Right forelimb (tissue), 1 donor: Measurements from ENCODE around the gene ZFHX3.

Source experiments
- DNase-seq: peaks from one replicate; pipeline ENCODE4 v3.0.0-alpha.2; 2018

The ZFHX3 gene

DNA sequence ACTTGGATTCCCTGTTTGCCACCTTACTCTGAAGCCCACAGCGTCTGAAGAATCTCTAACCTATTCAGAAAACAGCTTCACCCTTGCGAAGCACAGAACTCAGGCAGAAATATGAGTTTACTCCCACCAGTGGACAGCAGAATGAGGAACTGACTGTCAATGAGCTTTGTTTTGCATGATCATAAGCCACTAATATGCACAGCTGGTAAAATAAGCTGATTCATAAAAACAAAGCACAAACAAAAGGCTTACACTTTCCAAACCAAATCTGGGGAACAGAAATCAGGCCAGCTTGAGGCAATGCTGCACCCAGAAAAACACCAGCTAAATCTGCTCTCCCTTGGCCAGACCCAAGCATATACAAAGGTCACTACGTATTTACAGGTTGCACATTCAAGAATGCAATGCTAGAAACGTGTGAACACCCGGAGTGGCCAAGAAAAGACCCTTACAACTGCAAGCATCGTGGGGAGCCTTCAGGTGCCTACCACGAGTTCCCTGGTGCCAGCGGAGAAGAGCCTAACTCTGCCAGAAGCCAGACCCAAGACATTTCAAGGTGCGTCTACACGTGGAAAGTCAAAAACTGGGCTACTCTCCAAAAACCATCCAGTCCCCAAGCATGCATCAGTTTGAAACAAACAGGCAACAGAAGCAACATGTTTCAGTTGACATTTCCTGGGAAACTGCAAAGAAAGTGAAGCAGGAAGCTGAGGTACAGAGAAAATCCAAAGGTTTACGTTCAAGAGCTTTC is 207.1 kb downstream of the ZFHX3 start:
- no peak for DNase-seq

DNA sequence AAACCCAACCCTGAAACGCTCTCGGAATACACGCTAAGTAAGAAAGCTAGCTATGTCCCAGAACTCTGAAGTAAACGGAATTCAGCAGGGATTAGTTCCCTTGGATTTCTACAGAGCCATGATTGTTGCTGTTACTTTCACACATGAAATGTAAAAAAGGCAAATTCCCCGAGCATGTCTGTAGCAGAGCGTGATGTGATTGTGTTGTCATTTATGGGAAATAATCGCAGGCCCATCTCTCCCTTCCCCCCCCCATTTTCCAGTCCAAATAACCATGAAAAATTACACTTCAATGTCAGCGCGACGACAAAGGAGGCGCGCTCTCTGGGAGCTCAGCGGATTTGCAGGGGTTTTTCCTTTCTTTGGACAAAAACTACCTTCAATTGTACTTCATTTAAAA is 209.0 kb downstream of the ZFHX3 start:
- DNase-seq: no peak

DNA sequence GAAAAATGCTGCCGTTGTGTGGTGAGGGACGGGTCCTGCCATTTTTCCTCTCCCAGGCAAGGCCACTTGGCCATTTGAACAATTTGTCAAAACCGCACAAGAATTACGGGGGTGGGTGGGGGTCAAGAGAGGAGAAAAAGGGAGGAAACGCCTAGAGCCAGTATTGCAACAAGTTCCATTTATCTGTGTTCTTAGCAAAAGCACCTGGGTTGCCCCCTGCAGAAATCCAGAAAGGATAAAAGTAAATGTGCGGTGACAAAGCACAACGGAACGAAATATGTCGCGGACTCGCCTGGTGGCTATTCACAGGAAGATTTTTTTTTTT is 209.4 kb downstream of the ZFHX3 start:
- DNase-seq: no peak

GRCh38 chr16:72837846-72838585 is 209.9 kb downstream of the ZFHX3 start:
- no peak for DNase-seq

GRCh38 chr16:72836985-72837384 is 210.9 kb downstream of the ZFHX3 start:
- no peak for DNase-seq

- no peak for DNase-seq
Observed at GRCh38 chr16:72836181-72836580, 211.7 kb downstream of the ZFHX3 start.

DNA sequence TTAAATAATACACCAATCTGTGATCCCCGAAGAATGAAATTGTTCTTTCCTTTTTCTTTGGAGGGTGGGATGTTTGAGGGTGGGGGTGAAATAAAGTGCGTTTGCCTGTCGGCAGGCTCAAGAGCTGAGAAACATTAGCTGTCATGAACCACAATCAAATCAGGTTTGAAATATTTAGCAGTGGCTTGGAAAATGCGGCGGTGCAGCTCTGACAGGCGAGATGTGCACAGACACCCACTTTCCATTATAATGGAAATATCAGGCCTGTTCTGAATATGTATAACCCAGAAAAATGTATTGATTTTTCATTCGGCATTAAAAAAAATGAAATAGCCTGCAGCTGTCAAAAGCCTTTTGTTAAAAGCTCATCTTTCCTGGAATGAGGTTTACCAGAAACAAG is 212.8 kb downstream of the ZFHX3 start:
- no peak for DNase-seq

DNA sequence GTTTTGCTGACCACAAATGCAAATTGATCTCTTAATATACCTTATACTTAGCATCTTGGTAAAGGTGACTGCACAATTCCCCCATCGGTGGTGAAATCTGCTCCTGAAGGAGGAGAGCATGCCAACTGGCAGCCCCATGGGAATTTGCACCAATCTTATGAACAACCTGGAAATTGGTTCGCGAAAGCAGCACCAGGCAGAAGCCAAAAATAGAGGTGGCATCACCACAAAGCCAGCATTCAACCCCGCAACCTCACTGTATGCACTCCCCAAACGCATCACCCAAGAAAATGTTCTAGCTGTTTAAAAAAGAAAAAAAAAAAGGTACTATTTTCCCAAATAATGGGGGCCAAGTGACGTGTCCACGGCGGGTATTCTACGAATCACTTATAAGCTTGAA is 213.4 kb downstream of the ZFHX3 start:
- no peak for DNase-seq

DNA sequence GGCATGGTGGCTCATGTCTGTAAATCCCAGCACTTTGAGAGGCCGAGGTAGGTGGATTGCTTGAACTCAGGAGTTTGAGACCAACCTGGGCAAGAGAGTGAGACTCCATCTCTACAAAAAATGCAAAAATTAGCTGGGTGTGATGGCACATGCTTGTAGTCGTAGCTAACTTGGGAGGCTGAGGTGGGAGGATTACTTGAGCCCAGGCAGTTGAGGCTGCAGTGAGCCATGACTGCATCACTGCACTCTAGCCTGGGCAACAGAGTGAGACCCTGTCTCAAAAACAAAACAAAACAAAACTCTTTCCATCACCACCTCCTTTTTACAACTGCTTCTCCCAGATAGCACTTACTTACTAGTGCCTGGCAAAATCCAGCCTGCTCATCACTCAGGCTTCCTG is 214.0 kb downstream of the ZFHX3 start:
- no peak for DNase-seq

DNA sequence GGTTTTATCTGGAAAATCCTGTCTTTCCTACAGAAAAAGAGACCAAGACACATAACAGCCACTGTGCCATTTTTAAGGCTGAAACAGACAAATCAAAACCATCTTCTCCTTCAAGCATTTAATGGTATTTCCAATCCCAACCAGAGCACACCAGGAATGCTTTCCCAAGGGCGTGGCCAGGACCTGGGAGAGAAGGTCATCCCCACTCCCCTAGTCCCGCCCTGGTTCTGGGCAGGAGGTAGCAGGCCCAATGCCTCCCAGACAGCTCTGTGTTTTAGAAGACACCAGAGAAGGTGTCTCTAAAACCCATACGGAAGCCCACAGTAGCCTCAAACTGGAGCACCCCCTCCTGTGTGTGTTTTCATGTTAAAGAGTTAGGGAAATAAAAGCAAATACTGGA is 214.4 kb downstream of the ZFHX3 start:
- no peak for DNase-seq

DNA sequence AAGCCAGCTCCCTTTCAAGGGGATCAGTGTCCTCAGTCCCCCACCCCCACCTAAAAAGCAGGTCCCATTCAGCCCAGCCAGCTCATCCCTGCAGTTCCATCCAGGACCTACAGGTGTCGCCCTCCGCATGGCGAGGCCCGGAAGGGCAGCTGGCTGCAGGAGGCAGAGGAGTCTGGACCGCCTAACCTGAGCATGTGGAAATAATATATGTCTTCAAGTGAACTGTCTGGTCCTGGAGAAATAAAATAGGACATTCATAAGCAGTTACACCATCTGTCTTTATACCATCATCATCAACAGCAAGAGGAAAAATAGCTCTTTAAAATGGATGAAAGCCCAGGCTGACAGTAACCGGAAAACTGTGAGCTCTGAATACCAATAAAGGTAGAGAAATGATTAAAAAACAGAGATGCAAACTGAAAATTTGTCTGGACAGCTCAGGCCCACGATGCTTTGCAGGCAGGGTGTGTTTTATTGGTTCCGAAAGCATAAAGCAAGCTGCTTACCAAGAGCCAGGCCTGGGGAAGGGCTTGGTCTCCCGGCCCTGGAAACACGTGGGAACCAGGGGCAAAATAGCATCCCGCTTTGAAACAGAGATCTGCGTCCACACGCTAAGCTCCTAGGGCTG is 215.2 kb downstream of the ZFHX3 start:
- DNase-seq: peak; percentile 90

GRCh38 chr16:72829846-72830775 is 217.8 kb downstream of the ZFHX3 start:
- no peak for DNase-seq

- no peak for DNase-seq
Observed at GRCh38 chr16:72827866-72828265, 220.1 kb downstream of the ZFHX3 start.

DNA sequence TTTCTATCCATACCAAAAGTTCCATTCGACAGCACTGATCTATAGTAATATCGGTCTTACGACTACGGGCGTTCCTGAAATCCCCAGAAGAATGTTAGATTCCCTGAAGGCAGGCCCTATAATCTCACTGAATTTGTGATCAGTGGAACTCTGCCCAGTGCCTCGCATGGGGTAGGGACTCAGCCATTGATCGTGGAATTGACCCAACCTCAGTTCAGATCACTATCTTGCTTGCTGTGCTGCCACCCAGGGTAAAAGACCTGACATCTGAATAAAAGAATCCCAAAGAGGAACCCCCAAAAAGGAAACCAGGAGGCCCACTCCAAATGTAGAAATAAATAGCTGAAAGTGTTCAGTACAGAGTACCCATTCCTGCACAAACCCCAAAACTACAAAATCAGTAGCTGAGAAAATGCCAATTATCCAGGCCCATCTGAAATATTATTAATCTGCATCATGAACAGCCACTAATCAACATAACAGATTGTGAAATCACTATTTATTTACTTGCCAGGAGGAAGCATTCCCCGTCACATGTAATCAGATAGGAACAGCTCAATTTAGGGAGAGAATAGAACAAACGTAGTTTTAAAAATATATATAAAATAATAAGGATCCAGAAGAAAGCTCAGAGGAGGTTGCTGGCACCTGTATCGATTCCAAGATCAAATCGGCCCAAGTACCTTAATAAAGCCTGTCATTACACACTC is 221.9 kb downstream of the ZFHX3 start:
- no peak for DNase-seq

DNA sequence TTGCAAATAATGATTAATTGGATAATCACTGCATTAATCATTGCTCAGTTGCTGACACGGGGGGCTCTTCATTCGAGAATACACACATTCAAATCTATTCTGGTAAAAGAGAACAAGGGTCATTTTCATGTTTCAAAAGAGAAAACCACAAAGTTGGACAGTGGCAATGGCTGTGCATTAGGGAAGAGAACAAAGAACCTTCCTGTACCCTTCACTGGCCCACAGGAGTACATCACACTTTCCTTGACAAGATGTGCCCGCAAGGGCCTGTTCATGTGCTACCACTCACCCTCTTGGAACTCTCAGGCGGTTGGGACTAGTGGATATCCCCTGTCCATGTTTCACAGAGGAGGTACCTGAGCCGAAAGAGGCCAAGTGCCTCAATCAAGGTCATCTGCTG is 223.2 kb downstream of the ZFHX3 start:
- no peak for DNase-seq

DNA sequence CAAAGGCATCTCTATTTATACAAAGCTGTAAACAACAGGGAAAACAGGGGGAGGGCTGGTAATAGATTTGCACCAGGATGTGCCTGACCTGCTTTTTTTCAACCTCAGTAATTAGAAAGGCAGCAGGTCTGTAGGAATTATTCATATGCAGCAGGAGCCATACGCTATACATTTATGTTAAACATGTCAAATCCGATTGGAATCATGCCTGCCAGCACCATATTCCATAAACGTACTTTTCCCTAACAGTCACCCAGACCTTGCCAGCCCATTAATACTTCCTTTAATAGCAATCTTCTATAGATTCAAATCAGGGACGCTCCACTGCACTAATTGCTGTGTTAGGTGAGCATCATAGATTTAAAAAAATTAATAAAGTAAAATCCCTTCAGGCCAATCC is 223.9 kb downstream of the ZFHX3 start:
- no peak for DNase-seq

DNA sequence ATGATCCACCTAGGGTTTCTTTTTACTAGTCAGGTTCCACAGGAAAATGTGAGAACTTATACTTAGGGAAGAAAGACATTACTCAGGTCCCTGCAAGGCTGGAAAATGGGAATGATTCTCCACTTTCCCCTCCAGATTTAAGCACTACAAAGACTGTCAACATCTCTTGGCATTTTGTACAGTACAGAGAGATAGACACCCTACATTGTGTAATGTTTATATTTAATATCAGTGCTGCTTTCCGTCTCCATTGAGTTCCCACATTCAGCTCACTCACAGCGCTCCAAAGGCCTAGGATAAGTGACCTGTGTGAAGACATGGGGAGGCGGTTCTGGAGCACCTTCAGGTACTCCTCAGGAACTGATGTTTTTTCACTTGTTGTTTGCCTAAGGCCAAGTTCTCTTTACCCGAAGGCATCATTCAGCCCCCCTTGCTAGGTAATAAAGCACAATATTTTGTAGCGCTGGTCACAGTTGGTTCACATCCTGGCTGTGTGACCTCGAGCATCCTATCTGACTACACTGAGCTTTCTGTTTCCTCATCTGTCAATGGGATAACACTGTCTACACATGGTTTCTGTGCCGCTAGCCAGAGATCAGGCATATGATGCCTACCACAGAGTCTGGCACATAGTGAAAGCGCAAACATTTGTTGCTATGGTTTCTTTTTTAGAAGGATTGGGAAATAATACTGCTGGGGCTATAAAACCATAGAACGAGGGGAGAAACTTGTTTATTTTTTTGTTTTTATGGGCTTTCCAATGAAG is 226.6 kb downstream of the ZFHX3 start:
- no peak for DNase-seq

DNA sequence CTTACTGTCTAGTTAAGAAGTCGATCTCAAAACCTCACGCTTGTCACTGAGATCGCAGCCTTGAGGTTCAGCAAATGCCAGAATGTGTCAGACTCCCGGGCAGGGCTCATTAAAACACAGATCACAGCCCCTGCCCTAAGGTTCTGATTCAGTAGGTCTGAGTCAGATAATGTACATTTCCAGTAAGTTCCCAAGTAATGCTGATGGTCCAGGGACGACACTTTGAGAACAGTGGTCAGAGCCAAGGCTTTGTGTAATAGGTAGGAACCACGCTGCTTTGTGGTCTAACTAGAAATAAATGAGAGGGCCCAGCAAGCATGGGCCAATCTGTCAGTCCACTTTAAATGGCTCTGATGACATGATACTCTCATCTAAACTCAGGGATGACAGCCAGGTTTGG is 228.6 kb downstream of the ZFHX3 start:
- DNase-seq: no peak

- no peak for DNase-seq
Observed at GRCh38 chr16:72818236-72818845, 229.6 kb downstream of the ZFHX3 start.

DNA sequence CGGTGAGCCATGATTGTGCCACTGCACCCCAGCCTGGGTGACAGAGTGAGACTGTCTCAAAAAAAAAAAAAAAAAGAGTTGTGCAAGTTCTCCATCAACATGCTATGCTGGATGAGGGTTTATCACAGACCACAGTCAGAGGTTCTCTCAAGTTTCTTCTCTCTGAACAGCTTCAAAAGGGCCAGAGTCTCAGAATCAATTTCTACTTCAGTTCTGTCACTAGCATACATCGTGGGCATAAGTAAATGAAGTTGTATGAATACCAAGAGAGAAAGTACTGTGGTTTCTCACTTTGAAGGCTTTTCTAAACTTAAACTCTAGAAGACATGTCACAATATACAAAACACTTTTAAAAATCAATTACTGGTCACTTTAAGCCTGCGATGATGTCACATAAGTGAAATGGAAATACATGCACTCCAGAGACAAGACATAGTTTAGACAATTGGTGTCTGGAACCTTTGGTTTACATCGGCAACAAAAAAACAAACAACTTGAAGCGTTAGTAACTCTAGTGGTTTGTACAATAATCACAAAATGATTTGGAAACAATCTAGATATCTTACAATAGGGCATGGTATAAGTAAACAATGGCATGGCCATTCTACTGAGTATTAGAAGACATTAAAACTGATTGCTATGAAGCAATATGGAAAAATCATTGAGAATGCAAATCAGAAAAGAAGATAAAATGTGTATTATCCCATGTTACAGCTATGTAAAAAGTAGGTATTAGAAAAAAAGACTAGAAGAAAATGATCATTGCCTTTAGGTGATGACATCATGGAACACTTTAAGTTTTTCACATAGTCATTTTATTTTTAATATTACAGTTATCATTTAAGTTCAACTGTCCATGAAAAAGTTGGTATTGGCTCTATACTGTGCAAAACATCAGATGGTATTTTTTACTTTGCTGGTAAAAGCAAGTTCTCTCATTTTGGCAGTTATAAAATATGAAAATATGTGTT is 232.3 kb downstream of the ZFHX3 start:
- no peak for DNase-seq
